ENCODE results near the gene SPRYD4.
"Not testable (repeated sequence)": the region's sequence is repeated elsewhere in the genome, so short reads cannot be mapped to it uniquely, and the experiment has no call there.

SPRYD4 gene

GRCh38 chr12:56514014-56514318, 45.6 kb downstream of the SPRYD4 start:
- TF ChIP-seq, protein P1, sequence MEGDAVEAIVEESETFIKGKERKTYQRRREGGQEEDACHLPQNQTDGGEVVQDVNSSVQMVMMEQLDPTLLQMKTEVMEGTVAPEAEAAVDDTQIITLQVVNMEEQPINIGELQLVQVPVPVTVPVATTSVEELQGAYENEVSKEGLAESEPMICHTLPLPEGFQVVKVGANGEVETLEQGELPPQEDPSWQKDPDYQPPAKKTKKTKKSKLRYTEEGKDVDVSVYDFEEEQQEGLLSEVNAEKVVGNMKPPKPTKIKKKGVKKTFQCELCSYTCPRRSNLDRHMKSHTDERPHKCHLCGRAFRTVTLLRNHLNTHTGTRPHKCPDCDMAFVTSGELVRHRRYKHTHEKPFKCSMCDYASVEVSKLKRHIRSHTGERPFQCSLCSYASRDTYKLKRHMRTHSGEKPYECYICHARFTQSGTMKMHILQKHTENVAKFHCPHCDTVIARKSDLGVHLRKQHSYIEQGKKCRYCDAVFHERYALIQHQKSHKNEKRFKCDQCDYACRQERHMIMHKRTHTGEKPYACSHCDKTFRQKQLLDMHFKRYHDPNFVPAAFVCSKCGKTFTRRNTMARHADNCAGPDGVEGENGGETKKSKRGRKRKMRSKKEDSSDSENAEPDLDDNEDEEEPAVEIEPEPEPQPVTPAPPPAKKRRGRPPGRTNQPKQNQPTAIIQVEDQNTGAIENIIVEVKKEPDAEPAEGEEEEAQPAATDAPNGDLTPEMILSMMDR (conservative IDR thresholded peaks at IDR 0.05) = peak; percentile 42
- H3K27ac ChIP-seq = not testable (repeated sequence)

GRCh38 chr12:56517854-56518253, 49.5 kb downstream of the SPRYD4 start:
- no peak for TF ChIP-seq ZFX (IDR thresholded peaks at IDR 0.05)
- TF ChIP-seq, protein P1 (conservative IDR thresholded peaks at IDR 0.05) = no peak
- H3K27ac ChIP-seq = no peak overlapping the region

GRCh38 chr12:56518570-56518969, 50.2 kb downstream of the SPRYD4 start:
- H3K27ac ChIP-seq = no peak overlapping the region
- TF ChIP-seq, protein P1 (conservative IDR thresholded peaks at IDR 0.05) = no peak
- TF ChIP-seq ZFX (IDR thresholded peaks at IDR 0.05) = no peak

DNA sequence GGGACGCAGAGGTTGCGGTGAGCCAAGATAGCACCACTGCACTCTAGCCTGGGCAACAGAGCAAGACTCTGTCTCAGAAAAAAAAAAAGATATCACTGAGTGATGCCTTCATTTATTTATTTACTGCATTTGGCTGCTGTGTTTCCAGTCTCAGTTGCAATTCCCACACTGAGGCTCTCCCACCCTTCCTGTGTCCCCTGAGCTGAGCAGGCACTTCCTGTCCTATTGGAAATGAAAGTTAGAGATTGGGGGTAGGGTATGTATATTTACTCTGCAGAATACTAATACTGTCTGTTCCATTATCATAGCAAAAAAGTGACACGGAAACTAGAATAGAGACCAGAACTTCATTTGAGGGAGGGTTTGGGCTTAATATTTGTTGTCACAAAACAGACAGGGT, 51.7 kb downstream of the SPRYD4 start:
- H3K27ac ChIP-seq = no peak overlapping the region
- TF ChIP-seq ZFX (IDR thresholded peaks at IDR 0.05) = no peak
- TF ChIP-seq, protein P1 (conservative IDR thresholded peaks at IDR 0.05) = no peak

GRCh38 chr12:56520506-56520905, 52.1 kb downstream of the SPRYD4 start:
- no peak overlapping the region for H3K27ac ChIP-seq
- TF ChIP-seq ZFX (IDR thresholded peaks at IDR 0.05) = no peak
- TF ChIP-seq, protein P1 (conservative IDR thresholded peaks at IDR 0.05) = no peak

DNA sequence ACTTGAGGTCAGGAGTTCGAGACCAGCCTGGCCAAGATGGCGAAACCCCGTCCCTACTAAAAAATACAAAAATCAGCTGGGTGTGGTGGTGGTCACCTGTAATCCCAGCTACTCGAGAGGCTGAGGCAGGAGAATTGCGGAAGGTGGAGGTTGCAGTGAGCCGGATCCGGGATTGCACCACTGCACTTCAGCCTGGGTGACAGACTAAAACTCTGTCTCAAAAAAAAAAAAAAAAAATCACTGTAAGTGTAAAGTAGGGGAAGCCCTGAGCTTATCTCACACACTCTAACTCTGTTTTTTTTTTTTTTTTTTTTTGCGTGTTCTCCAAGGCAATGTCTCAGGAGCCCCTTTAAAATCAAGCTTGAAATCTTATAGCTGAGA, 52.8 kb downstream of the SPRYD4 start:
- TF ChIP-seq, protein P1 (conservative IDR thresholded peaks at IDR 0.05) = no peak
- no peak for TF ChIP-seq ZFX (IDR thresholded peaks at IDR 0.05)
- H3K27ac ChIP-seq = no peak overlapping the region

- H3K27ac ChIP-seq = no peak within 1 kb of the TSS; the same call in 1 of the 2 replicates
- TF ChIP-seq, protein P1 (conservative IDR thresholded peaks at IDR 0.05) = no peak
- no peak for TF ChIP-seq ZFX (IDR thresholded peaks at IDR 0.05)
These were observed 53.4 kb downstream of the SPRYD4 start, which contains the start of gene RBMS2 for GRCh38 chr12:56521590-56522371. Gene RBMS2 (plus strand): TSS chr12:56521820. CDS start chr12:56522024, 204 bp downstream.
